ENCODE results near the gene MYLIP.

GRCh38 chr6:16130437-16130891 lies 1.6 kb downstream of the MYLIP start:
- peak in 1 of 3 donors; percentile 6 for TF ChIP-seq POLR2AphosphoS5 (IDR thresholded peaks at IDR 0.05)
- TF ChIP-seq CTCF (IDR thresholded peaks at IDR 0.05) = no peak
- no peak for TF ChIP-seq EP300 (IDR thresholded peaks at IDR 0.05; ENCODE audit: low read depth)
